T-helper 1 cell (primary cell): Measurements from ENCODE around the gene ST6GAL2.

Experiments
- DNase-seq, 5 donors: peaks; one replicate each; pipeline ENCODE4 v3.0.0-alpha.2; 2012 to 2020

Gene ST6GAL2

DNA sequence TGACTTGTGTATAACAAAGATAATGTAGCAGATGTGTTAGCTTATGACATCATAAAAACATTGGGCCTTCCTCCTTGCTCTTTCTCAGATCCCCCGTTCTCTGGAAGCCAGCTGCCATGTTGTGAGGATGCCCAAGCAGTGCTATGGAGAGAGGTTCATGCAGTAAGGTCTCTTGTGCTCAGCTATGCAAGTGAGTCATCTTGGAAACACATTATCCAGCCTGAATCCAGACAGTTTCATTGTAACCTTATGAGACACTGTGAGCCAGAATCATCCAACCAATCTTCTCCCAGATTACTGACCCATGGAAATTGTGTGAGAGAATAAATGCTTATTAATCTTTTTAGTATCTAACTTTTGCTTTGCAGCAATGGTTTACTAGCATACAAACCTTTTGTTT, 60.8 kb downstream of the ST6GAL2 start:
- DNase-seq: no peak

GRCh38 chr2:106816974-106817373, 69.0 kb downstream of the ST6GAL2 start:
- no peak for DNase-seq

GRCh38 chr2:106812841-106813240, 73.1 kb downstream of the ST6GAL2 start:
- DNase-seq: no peak

GRCh38 chr2:106812383-106812782, 73.6 kb downstream of the ST6GAL2 start:
- DNase-seq: no peak

DNA sequence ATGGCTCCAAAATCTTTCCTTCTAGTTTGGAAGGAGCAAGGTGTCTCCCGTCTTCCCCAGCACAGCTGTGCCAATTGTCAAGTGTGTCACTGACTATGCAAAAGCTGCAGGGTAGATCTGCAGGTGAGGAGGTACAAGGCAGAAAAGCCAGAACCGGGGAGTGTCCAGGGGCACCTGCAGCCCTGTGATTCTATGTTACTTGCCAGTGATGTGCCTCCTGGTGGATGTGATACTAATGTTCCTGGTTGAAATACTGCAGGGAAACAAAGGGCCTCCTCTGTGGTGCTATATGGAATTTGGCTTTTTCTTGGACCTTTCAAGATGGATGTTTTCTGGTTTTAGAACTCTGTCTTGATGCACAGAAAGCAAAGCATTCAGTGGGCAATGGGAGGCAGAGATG, 80.3 kb downstream of the ST6GAL2 start:
- no peak for DNase-seq

GRCh38 chr2:106804161-106804560, 81.8 kb downstream of the ST6GAL2 start:
- no peak for DNase-seq

- no peak for DNase-seq
Observed at GRCh38 chr2:106800976-106801655, 84.9 kb downstream of the ST6GAL2 start.

- DNase-seq: no peak
Observed at GRCh38 chr2:106800180-106800579, 85.8 kb downstream of the ST6GAL2 start.

DNA sequence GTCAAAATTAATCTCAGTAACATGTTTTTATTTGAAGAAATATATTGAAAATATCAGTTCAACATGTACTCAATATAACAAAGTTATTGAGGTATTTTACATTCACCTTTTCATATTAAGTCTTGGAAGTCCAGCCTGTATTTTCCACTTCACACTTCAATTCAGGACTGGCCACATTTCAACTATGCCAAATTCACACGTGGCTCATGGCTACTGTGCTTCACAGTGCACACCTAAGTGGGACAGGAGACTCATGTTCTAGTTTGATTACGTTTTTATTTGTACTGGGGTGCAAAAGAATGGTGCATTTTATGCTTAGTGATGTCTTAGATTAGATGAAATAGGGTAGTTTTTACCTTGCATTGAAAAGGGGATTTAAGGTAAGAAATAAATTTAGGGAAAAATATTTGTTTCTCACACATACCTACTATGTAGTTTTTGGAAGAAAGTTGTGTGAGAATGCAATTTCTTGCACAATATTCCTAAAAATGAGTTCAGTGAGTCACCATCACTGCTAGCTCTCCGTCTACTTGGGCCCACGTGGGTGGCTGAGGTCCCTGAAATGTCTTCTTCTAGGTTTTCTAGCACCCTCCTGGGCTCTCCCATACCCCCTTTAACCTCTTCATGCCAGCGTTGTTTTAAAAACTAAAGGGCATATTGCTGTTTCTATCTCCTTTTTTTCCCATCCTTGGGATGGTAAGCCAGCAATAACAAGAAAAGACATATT, 87.0 kb downstream of the ST6GAL2 start:
- no peak for DNase-seq

DNA sequence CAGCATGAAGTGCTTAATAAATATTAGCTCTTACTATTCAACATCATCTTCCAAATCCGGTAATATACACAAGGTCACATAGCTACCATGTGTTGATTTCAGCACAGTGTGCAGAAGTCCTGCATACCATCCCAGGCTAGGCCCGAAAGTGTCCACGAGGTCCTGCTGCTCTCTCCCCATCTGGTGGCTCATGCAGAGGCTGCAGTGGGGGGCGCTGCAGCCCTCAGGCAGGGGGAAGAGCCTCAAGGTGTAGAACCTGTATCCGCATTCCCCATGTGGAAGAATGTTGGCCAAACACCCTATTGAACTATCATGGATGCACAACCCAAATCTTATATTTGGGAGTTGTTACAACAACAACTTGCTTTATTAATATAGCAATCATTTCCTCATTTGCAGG, 88.5 kb downstream of the ST6GAL2 start:
- no peak for DNase-seq

DNA sequence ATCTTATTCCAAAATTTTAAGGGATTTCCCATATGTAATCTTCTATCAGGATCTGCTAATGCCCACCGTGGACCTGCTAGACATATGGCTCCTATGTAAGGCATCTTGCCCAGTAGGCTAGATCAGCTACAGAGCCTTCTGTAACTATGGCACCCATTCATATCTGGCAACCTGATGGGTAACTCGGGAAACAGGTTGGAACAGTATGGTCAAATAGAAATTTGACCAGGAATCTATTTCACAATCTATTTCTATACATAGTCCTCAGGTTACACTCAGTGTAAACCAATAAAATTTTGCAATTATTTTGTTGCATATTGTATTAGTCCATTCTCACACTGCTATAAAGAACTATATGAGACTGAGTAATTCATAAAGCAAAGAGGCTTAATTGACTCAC, 93.3 kb downstream of the ST6GAL2 start:
- no peak for DNase-seq

DNA sequence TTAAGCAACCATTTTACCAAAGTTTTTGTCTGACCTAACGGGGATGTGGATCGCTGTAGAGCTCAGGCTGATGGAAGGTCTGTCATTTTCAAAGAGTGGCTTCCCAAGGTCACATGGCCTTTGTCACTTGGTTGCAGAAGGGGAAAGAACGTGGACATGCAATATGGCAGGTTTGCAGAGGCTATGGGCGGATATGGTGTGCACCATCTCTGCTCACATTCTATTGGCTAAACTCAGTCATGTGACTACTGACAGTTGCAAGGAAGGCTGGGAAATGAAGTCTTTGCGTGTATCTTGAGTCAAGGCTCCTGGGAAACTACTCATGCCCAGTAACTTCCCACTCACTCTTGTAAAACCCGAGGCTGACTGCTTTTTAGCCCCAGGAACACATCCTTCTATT, 96.8 kb downstream of the ST6GAL2 start:
- no peak for DNase-seq

DNA sequence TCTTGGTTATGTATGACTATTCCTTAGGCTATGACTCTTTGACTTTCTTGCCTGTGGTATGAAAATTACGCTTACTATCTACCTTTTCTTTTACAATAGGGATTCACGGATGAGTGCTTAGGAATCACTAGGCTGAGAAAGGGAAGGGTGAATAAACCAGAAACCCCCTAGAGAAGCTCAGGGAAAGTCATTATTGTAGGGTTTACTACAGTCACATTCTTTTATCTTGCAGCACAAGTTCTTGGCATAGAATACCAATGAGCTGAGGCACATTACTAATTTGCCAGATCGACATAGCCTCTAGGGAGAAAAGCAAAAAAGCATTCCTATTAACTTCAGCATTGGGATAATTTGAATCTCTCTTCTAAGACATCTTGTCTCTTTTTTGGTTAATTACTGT, 103.3 kb downstream of the ST6GAL2 start:
- DNase-seq: no peak

DNA sequence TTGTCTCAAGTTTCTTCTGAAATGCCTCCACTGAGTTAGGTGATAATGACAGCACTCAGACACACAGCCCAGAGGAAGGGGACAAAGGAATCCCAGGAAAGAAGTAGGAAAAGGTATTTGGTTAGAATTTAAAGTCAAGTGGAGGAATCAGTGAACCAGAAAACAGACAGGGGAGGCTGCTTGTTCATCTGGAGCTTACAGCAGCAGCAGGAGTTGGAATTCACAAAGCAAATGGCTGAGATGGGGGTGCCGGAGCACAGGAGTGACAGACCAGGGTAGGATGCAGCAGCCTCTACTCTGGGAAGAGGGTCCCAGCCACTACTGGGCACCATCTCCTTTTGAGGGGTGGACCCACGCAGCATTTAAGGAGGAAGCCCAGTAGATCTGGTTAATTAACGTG, 104.8 kb downstream of the ST6GAL2 start:
- no peak for DNase-seq

GRCh38 chr2:106771811-106772210, 114.2 kb downstream of the ST6GAL2 start:
- no peak for DNase-seq

DNA sequence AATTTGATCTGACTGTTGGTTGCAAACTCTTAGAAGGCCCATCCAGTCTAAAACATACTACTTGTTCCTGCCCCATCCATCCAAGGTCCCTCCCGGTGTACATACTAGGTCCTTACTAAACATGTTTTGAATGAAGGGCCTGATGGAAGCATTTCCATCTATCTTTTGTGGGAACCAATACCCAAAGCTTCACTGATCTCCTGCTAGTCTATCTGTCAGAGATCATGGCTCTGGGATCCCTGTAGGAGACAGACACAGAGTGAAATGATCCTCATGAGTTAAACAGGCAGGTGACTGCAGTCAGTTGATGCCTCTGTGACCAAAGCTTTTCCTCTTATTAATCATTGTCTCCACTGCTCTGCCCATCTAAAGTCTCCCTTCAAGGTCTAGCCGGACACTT, 115.0 kb downstream of the ST6GAL2 start:
- DNase-seq: no peak

DNA sequence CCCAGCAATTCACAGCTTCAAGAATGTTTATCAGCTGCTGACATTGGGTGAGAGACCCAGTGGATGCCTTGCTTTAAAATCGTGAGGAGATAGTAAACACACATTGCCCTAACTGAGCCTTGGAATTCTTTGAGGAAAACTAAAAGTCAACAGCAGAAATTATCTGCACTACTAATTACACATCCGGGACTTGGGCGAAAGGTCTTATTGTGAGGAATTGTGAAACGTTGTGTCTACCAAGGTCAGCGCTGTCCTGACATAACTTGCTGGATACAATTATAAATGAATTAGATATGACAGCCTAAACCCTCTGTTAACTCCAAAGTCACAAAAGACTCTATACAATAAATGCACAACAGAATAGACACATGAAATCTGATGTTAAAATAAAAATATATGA, 121.4 kb downstream of the ST6GAL2 start:
- no peak for DNase-seq

- no peak for DNase-seq
Observed at GRCh38 chr2:106759966-106760365, 126.0 kb downstream of the ST6GAL2 start.

- no peak for DNase-seq
Observed at GRCh38 chr2:106758901-106759497, 127.0 kb downstream of the ST6GAL2 start.
